Measurements from ENCODE around the gene RTKN2. TPM values are rescaled to one million over a fixed set of nuclear protein-coding genes. Genes with fewer than 3 reads are reported as not detected.

RTKN2 gene
- total RNA-seq, 4 donors from 2014 or later: 0.49 to 1.6 (median 1.2) TPM; not detected in 1

GRCh38 chr10:62217683-62218082, 51.0 kb downstream of the RTKN2 start:
- intact Hi-C loops (cut with DNase I): no loop called here
- Histone ChIP-seq H3K27ac (no peak overlapping the region), H3K4me1 (no peaks in the 10 kb centered on the region), H3K36me3 (no peaks in the 10 kb centered on the region), H3K27me3 (no peaks in the 10 kb centered on the region), H3K4me3 (replicated peaks in 1 of 3) (no peak overlapping the region), H3K9me3 (no peaks in the 10 kb centered on the region)
- 80 to 92% methylated on average over 6 of the region's 6 CpGs for WGBS, 2 donors
- TF ChIP-seq POLR2A (IDR thresholded peaks at IDR 0.05): no peak
- no peak for TF ChIP-seq CTCF (IDR thresholded peaks at IDR 0.05)
- DNase-seq: no peak

DNA sequence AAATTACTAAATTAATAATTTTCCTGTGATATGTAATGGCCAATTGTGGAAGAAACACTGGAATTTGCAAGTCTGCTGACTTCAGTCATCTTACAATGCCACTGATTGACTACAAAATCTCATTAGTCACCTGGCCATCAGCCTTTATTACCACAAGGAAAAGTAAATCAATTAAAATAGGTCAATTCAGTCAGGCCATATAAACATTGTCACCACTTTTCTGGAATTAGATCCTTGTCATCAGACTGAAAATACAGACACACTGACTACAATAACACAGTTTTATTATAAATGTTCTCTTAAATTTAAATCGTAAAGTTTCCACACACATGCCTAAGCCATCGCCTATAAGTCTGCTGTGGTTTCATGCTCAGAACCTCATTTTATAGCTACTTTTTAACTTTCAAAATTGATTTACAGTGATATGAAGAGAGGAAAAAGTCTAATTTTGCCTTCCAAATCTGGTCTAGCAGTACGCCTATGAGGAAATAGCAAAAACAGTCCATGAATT, 54.2 kb downstream of the RTKN2 start:
- intact Hi-C loops (cut with DNase I): no loop called here
- H3K9me3 ChIP-seq: no peaks in the 10 kb centered on the region
- no peaks in the 10 kb centered on the region for H3K27me3 ChIP-seq
- H3K27ac ChIP-seq: no peak overlapping the region
- H3K36me3 ChIP-seq: no peaks in the 10 kb centered on the region
- TF ChIP-seq CTCF (IDR thresholded peaks at IDR 0.05) (no peak), POLR2A (IDR thresholded peaks at IDR 0.05) (no peak)
- WGBS, 2 donors: 98 to 99% methylated on average over 3 of the region's 3 CpGs
- no peak overlapping the region for H3K4me3 ChIP-seq (replicated peaks in 1 of 3)
- no peak for DNase-seq
- no peaks in the 10 kb centered on the region for H3K4me1 ChIP-seq

DNA sequence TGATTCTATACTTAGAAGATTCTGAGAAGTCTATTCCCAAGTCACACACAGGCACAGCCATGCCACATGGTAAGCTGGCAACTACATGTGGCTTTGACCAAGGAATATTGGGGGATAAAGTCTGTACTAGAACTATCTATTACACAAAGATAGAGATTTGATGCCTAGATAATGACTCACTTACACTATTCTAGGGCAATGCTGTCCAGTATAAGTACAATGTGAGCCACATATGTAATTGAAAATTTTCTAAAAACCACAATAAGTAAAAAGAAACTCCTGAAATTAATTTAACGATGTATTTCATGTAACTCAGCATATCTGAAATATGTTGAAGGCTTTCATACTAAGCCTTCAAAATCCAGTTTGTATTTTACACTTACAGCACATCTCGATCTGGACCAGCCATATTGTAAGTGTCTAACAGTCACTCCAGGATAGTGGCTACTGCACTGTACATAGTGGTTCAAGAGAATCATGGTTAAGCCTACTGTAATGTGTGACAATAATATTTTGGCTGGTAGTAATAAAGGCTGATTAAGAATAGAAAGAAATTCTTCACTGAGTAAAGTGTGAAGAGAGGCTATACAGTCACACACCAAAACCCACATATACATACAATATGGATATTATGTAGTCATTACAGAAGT, 62.8 kb downstream of the RTKN2 start:
- Histone ChIP-seq H3K4me1 (no peaks in the 10 kb centered on the region), H3K4me3 (replicated peaks in 1 of 3) (no peak overlapping the region), H3K36me3 (no peaks in the 10 kb centered on the region), H3K9me3 (no peaks in the 10 kb centered on the region), H3K27me3 (no peaks in the 10 kb centered on the region), H3K27ac (no peak overlapping the region)
- intact Hi-C loops (cut with DNase I): no loop called here
- 92 to 95% methylated on average over 2 of the region's 2 CpGs for WGBS, 2 donors
- TF ChIP-seq CTCF (IDR thresholded peaks at IDR 0.05): no peak
- no peak for TF ChIP-seq POLR2A (IDR thresholded peaks at IDR 0.05)
- no peak for DNase-seq

GRCh38 chr10:62199584-62199983, 69.1 kb downstream of the RTKN2 start:
- WGBS, 2 donors: 91 to 96% methylated on average over 1 of the region's 1 CpG
- H3K27ac ChIP-seq: no peak overlapping the region
- no peaks in the 10 kb centered on the region for H3K36me3 ChIP-seq
- H3K27me3 ChIP-seq: no peaks in the 10 kb centered on the region
- no peak for DNase-seq
- H3K4me3 ChIP-seq (replicated peaks in 1 of 3): no peak overlapping the region
- TF ChIP-seq POLR2A (IDR thresholded peaks at IDR 0.05) (no peak), CTCF (IDR thresholded peaks at IDR 0.05) (no peak)
- intact Hi-C loops (cut with DNase I): no loop called here
- no peaks in the 10 kb centered on the region for H3K4me1 ChIP-seq
- no peaks in the 10 kb centered on the region for H3K9me3 ChIP-seq

- no peaks in the 10 kb centered on the region for H3K27me3 ChIP-seq
- H3K36me3 ChIP-seq: no peaks in the 10 kb centered on the region
- no peak overlapping the region for H3K4me3 ChIP-seq (replicated peaks in 1 of 3)
- no peak overlapping the region for H3K27ac ChIP-seq
- no peaks in the 10 kb centered on the region for H3K4me1 ChIP-seq
- intact Hi-C loops (cut with DNase I): no loop called here
- no peak for DNase-seq
- no peak for TF ChIP-seq POLR2A (IDR thresholded peaks at IDR 0.05)
- TF ChIP-seq CTCF (IDR thresholded peaks at IDR 0.05): no peak
- no peaks in the 10 kb centered on the region for H3K9me3 ChIP-seq
Observed at GRCh38 chr10:62196528-62196927, 72.1 kb downstream of the RTKN2 start.
